Measurements from ENCODE around the gene ZNF324. TPM values are rescaled to one million over a fixed set of nuclear protein-coding genes. Genes with fewer than 3 reads are reported as not detected.

Gene ZNF324
- total RNA-seq, 1 experiment from 2014 or later: 18.2 TPM

DNA sequence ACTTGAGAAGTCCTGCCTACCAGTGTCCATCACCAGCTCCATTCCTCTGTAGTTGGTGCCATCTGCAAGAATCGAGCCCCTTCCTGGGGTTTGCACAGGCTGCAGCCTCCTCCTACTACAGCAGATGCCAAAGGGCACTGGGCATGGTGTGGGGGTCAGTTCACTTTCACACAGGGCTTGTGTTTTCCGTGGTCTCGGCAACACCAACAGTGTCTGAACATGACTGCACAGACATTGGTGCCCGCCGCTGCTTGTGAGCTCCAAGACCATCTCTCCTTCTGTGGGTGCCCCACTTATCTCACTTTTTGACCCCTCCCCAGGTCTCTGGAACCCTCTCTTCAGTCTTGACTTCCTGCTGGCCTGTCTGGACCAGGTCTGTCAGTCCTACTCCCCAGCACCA is 24.5 kb downstream of the ZNF324 start:
- BruUV-seq (replicated peaks): no TSS peak
- TF ChIP-seq, protein P1, sequence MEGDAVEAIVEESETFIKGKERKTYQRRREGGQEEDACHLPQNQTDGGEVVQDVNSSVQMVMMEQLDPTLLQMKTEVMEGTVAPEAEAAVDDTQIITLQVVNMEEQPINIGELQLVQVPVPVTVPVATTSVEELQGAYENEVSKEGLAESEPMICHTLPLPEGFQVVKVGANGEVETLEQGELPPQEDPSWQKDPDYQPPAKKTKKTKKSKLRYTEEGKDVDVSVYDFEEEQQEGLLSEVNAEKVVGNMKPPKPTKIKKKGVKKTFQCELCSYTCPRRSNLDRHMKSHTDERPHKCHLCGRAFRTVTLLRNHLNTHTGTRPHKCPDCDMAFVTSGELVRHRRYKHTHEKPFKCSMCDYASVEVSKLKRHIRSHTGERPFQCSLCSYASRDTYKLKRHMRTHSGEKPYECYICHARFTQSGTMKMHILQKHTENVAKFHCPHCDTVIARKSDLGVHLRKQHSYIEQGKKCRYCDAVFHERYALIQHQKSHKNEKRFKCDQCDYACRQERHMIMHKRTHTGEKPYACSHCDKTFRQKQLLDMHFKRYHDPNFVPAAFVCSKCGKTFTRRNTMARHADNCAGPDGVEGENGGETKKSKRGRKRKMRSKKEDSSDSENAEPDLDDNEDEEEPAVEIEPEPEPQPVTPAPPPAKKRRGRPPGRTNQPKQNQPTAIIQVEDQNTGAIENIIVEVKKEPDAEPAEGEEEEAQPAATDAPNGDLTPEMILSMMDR (IDR thresholded peaks at IDR 0.05; ENCODE audit: unreplicated experiment): no peak
- Mint-ChIP-seq H3K9me3 (ENCODE audit: low read depth, unreplicated experiment) (no peaks in the 10 kb centered on the region), H3K4me3 (ENCODE audit: low read depth, unreplicated experiment) (no peak overlapping the region), H3K4me1 (ENCODE audit: low read depth, unreplicated experiment) (no peaks in the 10 kb centered on the region), H3K36me3 (ENCODE audit: insufficient read depth, unreplicated experiment) (peaks cover 7% of the 10 kb centered on the region), H3K27me3 (ENCODE audit: unreplicated experiment) (peaks cover 13% of the 10 kb centered on the region), H3K27ac (ENCODE audit: unreplicated experiment) (no peak overlapping the region)
- no peak for DNase-seq
- intact Hi-C loops (cut with micrococcal nuclease; ENCODE audit: unreplicated experiment): no loop called here
- CTCF ChIA-PET: interaction anchor here (0.6 kb wide), 1 partner anchor 231 kb away, joined by 3 read pairs; no protein-coding TSS in a partner anchor

DNA sequence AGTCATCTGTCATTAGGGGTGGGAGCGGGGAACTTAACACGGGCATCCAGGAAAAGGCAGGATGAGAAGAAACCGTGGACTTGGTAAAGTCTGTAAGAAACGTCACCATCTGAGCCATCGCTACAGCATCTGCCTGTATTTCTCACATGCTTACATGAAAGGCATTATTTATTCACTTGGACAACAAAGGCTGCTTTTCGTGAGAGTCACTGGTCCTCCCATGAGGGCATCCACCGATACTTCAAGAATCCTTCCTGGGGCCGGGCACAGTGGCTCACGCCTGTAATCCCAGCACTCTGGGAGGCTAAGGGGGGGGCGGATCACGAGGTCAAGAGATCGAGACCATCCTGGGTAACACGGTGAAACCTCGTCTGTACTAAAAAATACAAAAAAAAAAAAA is 25.4 kb downstream of the ZNF324 start:
- no peak for DNase-seq
- no peak overlapping the region for H3K27ac Mint-ChIP-seq (ENCODE audit: unreplicated experiment)
- no peaks in the 10 kb centered on the region for H3K4me1 Mint-ChIP-seq (ENCODE audit: low read depth, unreplicated experiment)
- H3K27me3 Mint-ChIP-seq (ENCODE audit: unreplicated experiment): peaks cover 13% of the 10 kb centered on the region
- intact Hi-C loops (cut with micrococcal nuclease; ENCODE audit: unreplicated experiment): no loop called here
- no peak overlapping the region for H3K4me3 Mint-ChIP-seq (ENCODE audit: low read depth, unreplicated experiment)
- H3K36me3 Mint-ChIP-seq (ENCODE audit: insufficient read depth, unreplicated experiment): peaks cover 7% of the 10 kb centered on the region
- TF ChIP-seq, protein P1 (IDR thresholded peaks at IDR 0.05; ENCODE audit: unreplicated experiment): no peak
- no peaks in the 10 kb centered on the region for H3K9me3 Mint-ChIP-seq (ENCODE audit: low read depth, unreplicated experiment)
- BruUV-seq (replicated peaks): no TSS peak
- CTCF ChIA-PET: no interaction called here

DNA sequence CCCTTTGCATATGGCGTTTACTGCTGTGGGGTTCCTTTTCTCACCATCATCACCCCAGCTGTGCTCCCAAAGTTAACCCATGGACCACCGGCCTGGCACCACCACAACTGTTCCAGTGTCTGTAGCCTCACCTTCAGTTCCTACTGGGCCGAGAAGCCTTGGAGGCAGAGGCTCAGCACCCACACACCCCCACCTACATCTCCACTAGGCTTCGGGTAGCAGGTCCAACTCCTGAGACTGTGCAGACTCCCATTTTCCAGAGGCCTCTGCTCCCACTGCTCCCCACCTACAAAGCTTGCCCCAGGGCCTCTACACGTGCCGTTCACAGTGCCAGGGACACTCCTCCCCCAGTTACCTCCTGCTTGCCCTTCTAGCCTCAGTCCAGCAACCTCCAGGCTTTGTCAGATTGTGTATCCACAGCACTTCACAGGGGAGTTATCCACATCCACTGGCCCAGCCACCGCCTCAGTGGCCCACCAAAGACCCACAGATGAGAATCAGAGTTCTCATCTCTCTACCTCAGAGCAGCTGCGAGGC is 30.8 kb downstream of the ZNF324 start:
- Mint-ChIP-seq H3K27me3 (ENCODE audit: unreplicated experiment) (peaks cover 14% of the 10 kb centered on the region), H3K27ac (ENCODE audit: unreplicated experiment) (peak overlapping the region; percentile 46), H3K4me1 (ENCODE audit: low read depth, unreplicated experiment) (peaks cover 13% of the 10 kb centered on the region), H3K4me3 (ENCODE audit: low read depth, unreplicated experiment) (no peak overlapping the region), H3K9me3 (ENCODE audit: low read depth, unreplicated experiment) (peaks cover 12% of the 10 kb centered on the region), H3K36me3 (ENCODE audit: insufficient read depth, unreplicated experiment) (peaks cover 13% of the 10 kb centered on the region)
- CTCF ChIA-PET: no interaction called here
- intact Hi-C loops (cut with micrococcal nuclease; ENCODE audit: unreplicated experiment): no loop called here
- TF ChIP-seq, protein P1 (IDR thresholded peaks at IDR 0.05; ENCODE audit: unreplicated experiment): no peak
- no TSS peak for BruUV-seq (replicated peaks)
- no peak for DNase-seq

DNA sequence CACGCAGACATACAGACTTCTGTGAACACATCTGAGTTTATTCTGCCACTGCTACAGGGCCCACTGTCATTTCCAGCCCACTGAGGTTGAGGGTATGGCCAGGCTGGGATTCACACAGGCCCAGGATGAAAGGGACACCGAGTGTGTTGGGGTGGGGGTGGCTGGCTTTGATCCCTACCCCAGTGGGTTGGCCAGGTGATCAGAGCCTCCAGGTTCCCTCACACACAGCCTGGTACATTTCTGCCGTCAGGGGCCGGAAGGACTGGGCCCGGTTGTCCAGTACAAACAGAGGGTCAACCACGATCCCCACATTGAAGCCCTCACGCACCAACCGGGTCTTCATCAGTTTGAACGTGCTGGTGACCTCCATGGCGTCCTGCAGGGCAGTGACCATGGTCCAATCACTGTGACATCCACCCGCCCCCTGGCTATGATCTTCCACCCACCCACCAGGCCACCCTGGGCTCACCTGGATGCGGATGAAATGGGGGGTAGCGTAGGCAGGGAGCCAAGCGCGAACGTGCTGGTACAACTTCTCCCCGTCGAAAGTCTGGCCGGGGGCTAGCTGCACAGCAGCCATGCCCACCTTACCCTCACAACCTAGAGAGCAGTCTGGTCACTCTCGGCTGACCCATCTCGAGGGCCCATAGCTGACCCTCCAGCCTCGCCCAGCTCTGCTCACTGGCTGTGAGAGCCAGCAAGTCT is 31.6 kb downstream of the ZNF324 start:
- Mint-ChIP-seq H3K27ac (ENCODE audit: unreplicated experiment) (peak overlapping the region; percentile 46), H3K4me1 (ENCODE audit: low read depth, unreplicated experiment) (peaks cover 13% of the 10 kb centered on the region), H3K4me3 (ENCODE audit: low read depth, unreplicated experiment) (peak overlapping the region; percentile 75), H3K36me3 (ENCODE audit: insufficient read depth, unreplicated experiment) (peaks cover 13% of the 10 kb centered on the region), H3K9me3 (ENCODE audit: low read depth, unreplicated experiment) (peaks cover 12% of the 10 kb centered on the region), H3K27me3 (ENCODE audit: unreplicated experiment) (peaks cover 15% of the 10 kb centered on the region)
- intact Hi-C loops (cut with micrococcal nuclease; ENCODE audit: unreplicated experiment): no loop called here
- DNase-seq: no peak
- CTCF ChIA-PET: no interaction called here
- TF ChIP-seq, protein P1 (IDR thresholded peaks at IDR 0.05; ENCODE audit: unreplicated experiment): no peak
- no TSS peak for BruUV-seq (replicated peaks)
